Astrocyte (in vitro differentiated cells and primary cell): Measurements from ENCODE around the gene ATP13A2.

Experiments
- CTCF ChIP-seq: IDR thresholded peaks from 2 replicates; pipeline ENCODE4 v1.5.1; 2011; ENCODE audit warnings: low read depth, mild to moderate bottlenecking, inconsistent platforms, low read length, moderate library complexity; ENCODE audit not compliant: insufficient read depth
- EZH2 ChIP-seq: IDR thresholded peaks from 2 replicates; pipeline ENCODE4 v1.6.1; 2012; ENCODE audit warnings: mild to moderate bottlenecking, low read length, inconsistent platforms; ENCODE audit not compliant: insufficient read depth

- TF ChIP-seq CTCF (no peak), EZH2 (no peak)
These were observed 38.5 kb downstream of the ATP13A2 start for GRCh38 chr1:16973215-16973614.
